Neural cell (in vitro differentiated cells): ENCODE measurements around the gene CSTB. TPM values are rescaled to one million over a fixed set of nuclear protein-coding genes. Genes with fewer than 3 reads are reported as not detected.

Source experiments
- H2AFZ ChIP-seq: fragments of 200-600, 300-800 bp; sonication (generic), shearing (Covaris generic); 2 replicates; pipeline ENCODE4 v1.6.0; 2014; ENCODE audit warnings: low read depth, mild to moderate bottlenecking, antibody characterized with exemption, low read length, moderate library complexity
- H3F3A ChIP-seq: fragments of 200-600 bp; shearing (Covaris generic); 2 replicates; pipeline ENCODE4 v1.6.1; 2016; ENCODE audit warnings: mild to moderate bottlenecking, moderate library complexity, mixed read lengths, antibody characterized with exemption, low read length; ENCODE audit not compliant: insufficient read depth, poor library complexity, severe bottlenecking
- H3K27ac ChIP-seq: fragments of 200-600, 300-800 bp; sonication (generic), shearing (Covaris generic); 2 replicates; pipeline ENCODE4 v1.5.1; 2014; ENCODE audit warnings: mild to moderate bottlenecking, low read length, moderate library complexity
- H3K27me3 ChIP-seq: fragments of 300-800, 200-600 bp; sonication (generic), shearing (Covaris generic); 2 replicates; pipeline ENCODE4 v1.6.0; 2014; ENCODE audit warnings: mild to moderate bottlenecking, low read depth, low read length, moderate library complexity; ENCODE audit not compliant: insufficient read depth
- H3K36me3 ChIP-seq: fragments of 300-800, 200-600 bp; sonication (generic), shearing (Covaris generic); 2 replicates; pipeline ENCODE4 v1.5.1; 2014; ENCODE audit warnings: mild to moderate bottlenecking, antibody characterized with exemption, low read length, moderate library complexity; ENCODE audit not compliant: insufficient read depth
- H3K4me2 ChIP-seq: fragments of 300-800, 200-600 bp; sonication (generic), shearing (Covaris generic); 2 replicates; pipeline ENCODE4 v1.6.0; 2014; ENCODE audit warnings: mild to moderate bottlenecking, low read length
- H3K4me3 ChIP-seq: fragments of 300-800, 200-600 bp; sonication (generic), shearing (Covaris generic); 2 replicates; pipeline ENCODE4 v1.5.1; 2014; ENCODE audit warnings: mild to moderate bottlenecking, low read length, moderate library complexity
- H3K79me2 ChIP-seq: fragments of 200-600 bp; shearing (Covaris generic); replicated peaks from 2 replicates; pipeline ENCODE4 v1.6.0; 2014; ENCODE audit warnings: mild to moderate bottlenecking, low read length, moderate library complexity; ENCODE audit not compliant: insufficient read depth
- H3K9ac ChIP-seq: fragments of 300-800, 200-600 bp; sonication (generic), shearing (Covaris generic); 2 replicates; pipeline ENCODE4 v1.6.1; 2016; ENCODE audit warnings: mild to moderate bottlenecking, low read length, mixed read lengths
- H3K9me2 ChIP-seq: fragments of 200-600 bp; shearing (Covaris generic); 2 replicates; pipeline ENCODE4 v1.6.1; 2016; ENCODE audit warnings: mild to moderate bottlenecking, low read length, mixed read lengths; ENCODE audit not compliant: insufficient read depth
- H3K9me3 ChIP-seq: fragments of 200-600, 300-800 bp; sonication (generic), shearing (Covaris generic); 2 replicates; pipeline ENCODE4 v1.6.1; 2016; ENCODE audit warnings: mild to moderate bottlenecking, mixed run types, low read length, moderate library complexity, mixed read lengths
- H4K20me1 ChIP-seq: fragments of 200-600 bp; shearing (Covaris generic); 2 replicates; pipeline ENCODE4 v1.6.1; 2016; ENCODE audit warnings: mild to moderate bottlenecking, mixed run types; ENCODE audit not compliant: insufficient read depth
- EP300 ChIP-seq: fragments of 450-650 bp; conservative IDR thresholded peaks from 2 replicates; pipeline ENCODE4 v1.6.1; 2014; ENCODE audit warnings: antibody characterized with exemption, mild to moderate bottlenecking, moderate library complexity; ENCODE audit not compliant: poor library complexity, severe bottlenecking
- EZH2 ChIP-seq: fragments of 200-600, 300-800 bp; shearing (Covaris generic), sonication (generic); IDR thresholded peaks from 2 replicates; pipeline ENCODE4 v1.6.1; 2014; ENCODE audit warnings: antibody characterized with exemption, low read length, borderline replicate concordance, mild to moderate bottlenecking; ENCODE audit not compliant: insufficient read depth, poor library complexity, severe bottlenecking
- MXI1 ChIP-seq: fragments of 450-650 bp; conservative IDR thresholded peaks from 2 replicates; pipeline ENCODE4 v1.6.1; 2014; ENCODE audit warnings: antibody characterized with exemption, mild to moderate bottlenecking; ENCODE audit not compliant: poor library complexity, severe bottlenecking
- POLR2AphosphoS5 ChIP-seq: IDR thresholded peaks from 2 replicates; pipeline ENCODE4 v1.6.1; 2012
- RAD21 ChIP-seq: fragments of 450-650 bp; conservative IDR thresholded peaks from 2 replicates; pipeline ENCODE4 v1.6.1; 2014; ENCODE audit warnings: antibody characterized with exemption, mild to moderate bottlenecking, moderate library complexity
- SMC3 ChIP-seq: fragments of 450-650 bp; conservative IDR thresholded peaks from 2 replicates; pipeline ENCODE4 v1.6.1; 2014; ENCODE audit warnings: antibody characterized with exemption, mild to moderate bottlenecking, moderate library complexity; ENCODE audit not compliant: poor library complexity
- TAF1 ChIP-seq: IDR thresholded peaks from 2 replicates; pipeline ENCODE4 v1.6.1; 2012; ENCODE audit warnings: low read depth
- polyA plus RNA-seq: library from polyadenylated mRNA; depleted of rRNA; stranded (reverse); fragments of >200 nt; gene quantifications from 2 replicates; pipeline ENCODE4 v1.2.3, GENCODE V29; 2014
- TF ChIP-seq, protein P1 (sequence below): fragments of 450-650 bp; IDR thresholded peaks from 2 replicates; pipeline ENCODE4 v1.5.1; 2014; ENCODE audit warnings: antibody characterized with exemption, mild to moderate bottlenecking, moderate library complexity; ENCODE audit not compliant: poor library complexity, severe bottlenecking
- TF ChIP-seq, protein P2 (sequence below): IDR thresholded peaks from 2 replicates; pipeline ENCODE4 v1.6.1; 2012; ENCODE audit warnings: borderline replicate concordance

The CSTB gene
- polyA plus RNA-seq, 1 donor from 2014 or later = 9.7 TPM

DNA sequence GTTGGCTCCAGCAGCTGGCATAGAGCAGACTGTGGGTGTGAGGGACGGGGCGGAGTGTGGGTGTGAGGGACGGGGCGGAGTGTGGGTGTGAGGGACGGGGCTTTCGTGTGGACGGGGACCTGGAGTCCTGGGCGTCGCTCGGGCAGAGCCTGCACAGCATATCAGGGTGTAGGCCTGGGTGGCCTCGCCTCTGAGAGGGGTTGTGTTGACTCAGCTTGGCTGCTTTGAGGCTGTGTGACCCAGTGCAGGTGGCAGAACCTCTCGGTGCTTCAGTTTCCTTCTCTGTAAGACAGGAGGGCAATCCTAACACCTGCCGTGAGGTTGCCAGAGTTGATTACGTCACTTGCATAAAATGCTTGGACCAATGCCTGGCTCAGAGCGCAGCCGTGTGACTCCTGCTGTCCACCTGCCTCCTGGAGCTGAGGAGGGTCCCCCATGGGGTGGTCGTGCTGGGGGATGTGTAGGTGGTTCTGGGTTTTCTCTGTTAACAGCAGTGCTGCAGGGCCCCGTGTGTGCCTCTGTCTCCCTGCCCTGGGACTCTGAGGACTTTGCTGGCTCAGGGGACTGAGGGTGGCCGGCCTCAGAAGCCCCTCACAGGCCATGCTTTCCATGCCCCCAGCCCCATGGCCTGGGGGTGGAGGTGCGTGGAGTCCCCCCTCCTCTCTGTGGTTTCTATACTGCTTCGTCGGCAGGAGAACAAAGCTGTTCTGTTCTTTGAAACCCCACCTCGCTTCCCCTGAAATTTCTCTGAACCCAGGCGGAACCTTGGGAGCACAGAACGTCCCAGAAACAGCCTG is 41.8 kb downstream of the CSTB start:
- no peak for TF ChIP-seq POLR2AphosphoS5
- no peak for TF ChIP-seq RAD21
- no peak for TF ChIP-seq TAF1
- TF ChIP-seq, protein P1, sequence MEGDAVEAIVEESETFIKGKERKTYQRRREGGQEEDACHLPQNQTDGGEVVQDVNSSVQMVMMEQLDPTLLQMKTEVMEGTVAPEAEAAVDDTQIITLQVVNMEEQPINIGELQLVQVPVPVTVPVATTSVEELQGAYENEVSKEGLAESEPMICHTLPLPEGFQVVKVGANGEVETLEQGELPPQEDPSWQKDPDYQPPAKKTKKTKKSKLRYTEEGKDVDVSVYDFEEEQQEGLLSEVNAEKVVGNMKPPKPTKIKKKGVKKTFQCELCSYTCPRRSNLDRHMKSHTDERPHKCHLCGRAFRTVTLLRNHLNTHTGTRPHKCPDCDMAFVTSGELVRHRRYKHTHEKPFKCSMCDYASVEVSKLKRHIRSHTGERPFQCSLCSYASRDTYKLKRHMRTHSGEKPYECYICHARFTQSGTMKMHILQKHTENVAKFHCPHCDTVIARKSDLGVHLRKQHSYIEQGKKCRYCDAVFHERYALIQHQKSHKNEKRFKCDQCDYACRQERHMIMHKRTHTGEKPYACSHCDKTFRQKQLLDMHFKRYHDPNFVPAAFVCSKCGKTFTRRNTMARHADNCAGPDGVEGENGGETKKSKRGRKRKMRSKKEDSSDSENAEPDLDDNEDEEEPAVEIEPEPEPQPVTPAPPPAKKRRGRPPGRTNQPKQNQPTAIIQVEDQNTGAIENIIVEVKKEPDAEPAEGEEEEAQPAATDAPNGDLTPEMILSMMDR = no peak
- no peak for TF ChIP-seq SMC3
- no peak for TF ChIP-seq EZH2
- no peak for TF ChIP-seq MXI1
- TF ChIP-seq EP300 = no peak
- TF ChIP-seq, protein P2, sequence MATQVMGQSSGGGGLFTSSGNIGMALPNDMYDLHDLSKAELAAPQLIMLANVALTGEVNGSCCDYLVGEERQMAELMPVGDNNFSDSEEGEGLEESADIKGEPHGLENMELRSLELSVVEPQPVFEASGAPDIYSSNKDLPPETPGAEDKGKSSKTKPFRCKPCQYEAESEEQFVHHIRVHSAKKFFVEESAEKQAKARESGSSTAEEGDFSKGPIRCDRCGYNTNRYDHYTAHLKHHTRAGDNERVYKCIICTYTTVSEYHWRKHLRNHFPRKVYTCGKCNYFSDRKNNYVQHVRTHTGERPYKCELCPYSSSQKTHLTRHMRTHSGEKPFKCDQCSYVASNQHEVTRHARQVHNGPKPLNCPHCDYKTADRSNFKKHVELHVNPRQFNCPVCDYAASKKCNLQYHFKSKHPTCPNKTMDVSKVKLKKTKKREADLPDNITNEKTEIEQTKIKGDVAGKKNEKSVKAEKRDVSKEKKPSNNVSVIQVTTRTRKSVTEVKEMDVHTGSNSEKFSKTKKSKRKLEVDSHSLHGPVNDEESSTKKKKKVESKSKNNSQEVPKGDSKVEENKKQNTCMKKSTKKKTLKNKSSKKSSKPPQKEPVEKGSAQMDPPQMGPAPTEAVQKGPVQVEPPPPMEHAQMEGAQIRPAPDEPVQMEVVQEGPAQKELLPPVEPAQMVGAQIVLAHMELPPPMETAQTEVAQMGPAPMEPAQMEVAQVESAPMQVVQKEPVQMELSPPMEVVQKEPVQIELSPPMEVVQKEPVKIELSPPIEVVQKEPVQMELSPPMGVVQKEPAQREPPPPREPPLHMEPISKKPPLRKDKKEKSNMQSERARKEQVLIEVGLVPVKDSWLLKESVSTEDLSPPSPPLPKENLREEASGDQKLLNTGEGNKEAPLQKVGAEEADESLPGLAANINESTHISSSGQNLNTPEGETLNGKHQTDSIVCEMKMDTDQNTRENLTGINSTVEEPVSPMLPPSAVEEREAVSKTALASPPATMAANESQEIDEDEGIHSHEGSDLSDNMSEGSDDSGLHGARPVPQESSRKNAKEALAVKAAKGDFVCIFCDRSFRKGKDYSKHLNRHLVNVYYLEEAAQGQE = no peak
- Histone ChIP-seq H3K9ac (no peak overlapping the region), H3K4me2 (no peak overlapping the region), H3K27ac (no peak overlapping the region), H3K79me2 (no peaks in the 10 kb centered on the region), H3K4me3 (no peak overlapping the region), H2AFZ (no peak overlapping the region), H4K20me1 (no peaks in the 10 kb centered on the region), H3K9me2 (no peaks in the 10 kb centered on the region), H3K9me3 (no peaks in the 10 kb centered on the region), H3K27me3 (no peaks in the 10 kb centered on the region), H3K36me3 (no peaks in the 10 kb centered on the region), H3F3A (no peaks in the 10 kb centered on the region)

DNA sequence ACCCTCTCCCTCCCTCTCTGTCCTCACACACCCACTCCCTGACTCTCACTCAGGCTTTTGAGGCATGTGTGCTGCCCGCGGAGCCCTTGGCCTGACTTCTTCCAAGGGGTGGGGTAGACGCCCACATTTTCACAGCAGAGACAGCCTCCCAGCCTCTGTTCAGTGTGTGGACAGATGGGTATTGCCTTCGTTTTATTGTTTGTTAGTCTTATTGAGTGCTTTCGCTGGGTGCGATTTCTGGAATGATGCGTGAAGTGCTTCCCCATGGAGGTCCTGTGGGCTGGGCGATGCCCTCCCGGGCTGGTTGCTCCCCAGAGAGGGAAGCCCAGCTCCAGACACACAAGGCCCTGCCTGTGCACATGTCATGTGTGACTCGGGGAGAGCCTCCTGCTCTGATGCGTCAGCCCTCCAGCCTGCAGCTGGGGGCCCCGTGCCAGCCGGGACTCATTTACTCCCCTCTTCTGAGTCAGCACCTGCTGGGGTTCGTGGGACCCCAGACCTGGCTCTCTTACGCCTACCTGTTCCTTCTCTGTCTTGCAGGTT is 42.5 kb downstream of the CSTB start:
- H3K9me2 ChIP-seq = no peaks in the 10 kb centered on the region
- no peak for TF ChIP-seq EP300
- no peak for TF ChIP-seq EZH2
- TF ChIP-seq, protein P1 = no peak
- no peak overlapping the region for H3K27ac ChIP-seq
- H3K27me3 ChIP-seq = no peaks in the 10 kb centered on the region
- no peaks in the 10 kb centered on the region for H4K20me1 ChIP-seq
- no peaks in the 10 kb centered on the region for H3K9me3 ChIP-seq
- no peak overlapping the region for H3K9ac ChIP-seq
- no peak overlapping the region for H3K4me2 ChIP-seq
- no peak overlapping the region for H2AFZ ChIP-seq
- no peaks in the 10 kb centered on the region for H3F3A ChIP-seq
- H3K79me2 ChIP-seq = no peaks in the 10 kb centered on the region
- no peaks in the 10 kb centered on the region for H3K36me3 ChIP-seq
- no peak overlapping the region for H3K4me3 ChIP-seq
